ENCODE data around the gene LCP1. TPM values are rescaled to one million over a fixed set of nuclear protein-coding genes. Genes with fewer than 3 reads are reported as not detected.

LCP1 gene
- total and polyA plus RNA-seq, 9 of the 15 experiments (the other 6 are each of a cell fraction or from before 2014, with no cell fraction given) = 83.0 to 255 (median 163) TPM

DNA sequence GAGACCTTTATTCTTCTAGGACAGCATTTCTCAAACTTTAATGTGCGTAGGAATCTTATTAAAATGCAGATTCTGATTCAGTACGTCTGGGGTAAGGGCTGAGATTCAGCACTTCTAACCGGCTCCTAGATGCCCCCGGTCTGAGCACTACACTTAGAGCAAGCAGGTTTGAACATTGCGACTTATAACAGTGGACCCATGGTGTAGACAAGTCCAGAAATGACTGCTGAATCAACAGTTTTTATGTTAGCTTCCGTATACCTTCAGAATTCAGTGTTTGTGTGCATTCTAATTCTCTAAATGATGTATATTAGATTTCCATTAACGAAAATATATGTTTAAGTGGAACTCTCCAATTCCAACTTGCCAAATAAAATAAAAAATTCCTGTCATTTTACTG is 59.7 kb downstream of the LCP1 start (continued):
- TF ChIP-seq RERE (CRISPR knock-in tag; IDR thresholded peaks at IDR 0.05; ENCODE audit: borderline replicate concordance) = no peak
- TF ChIP-seq PRMT5 (CRISPR knock-in tag; IDR thresholded peaks at IDR 0.05) = no peak
- no peak for TF ChIP-seq NFRKB (IDR thresholded peaks at IDR 0.05; ENCODE audit: low read depth)
- TF ChIP-seq, protein P1, sequence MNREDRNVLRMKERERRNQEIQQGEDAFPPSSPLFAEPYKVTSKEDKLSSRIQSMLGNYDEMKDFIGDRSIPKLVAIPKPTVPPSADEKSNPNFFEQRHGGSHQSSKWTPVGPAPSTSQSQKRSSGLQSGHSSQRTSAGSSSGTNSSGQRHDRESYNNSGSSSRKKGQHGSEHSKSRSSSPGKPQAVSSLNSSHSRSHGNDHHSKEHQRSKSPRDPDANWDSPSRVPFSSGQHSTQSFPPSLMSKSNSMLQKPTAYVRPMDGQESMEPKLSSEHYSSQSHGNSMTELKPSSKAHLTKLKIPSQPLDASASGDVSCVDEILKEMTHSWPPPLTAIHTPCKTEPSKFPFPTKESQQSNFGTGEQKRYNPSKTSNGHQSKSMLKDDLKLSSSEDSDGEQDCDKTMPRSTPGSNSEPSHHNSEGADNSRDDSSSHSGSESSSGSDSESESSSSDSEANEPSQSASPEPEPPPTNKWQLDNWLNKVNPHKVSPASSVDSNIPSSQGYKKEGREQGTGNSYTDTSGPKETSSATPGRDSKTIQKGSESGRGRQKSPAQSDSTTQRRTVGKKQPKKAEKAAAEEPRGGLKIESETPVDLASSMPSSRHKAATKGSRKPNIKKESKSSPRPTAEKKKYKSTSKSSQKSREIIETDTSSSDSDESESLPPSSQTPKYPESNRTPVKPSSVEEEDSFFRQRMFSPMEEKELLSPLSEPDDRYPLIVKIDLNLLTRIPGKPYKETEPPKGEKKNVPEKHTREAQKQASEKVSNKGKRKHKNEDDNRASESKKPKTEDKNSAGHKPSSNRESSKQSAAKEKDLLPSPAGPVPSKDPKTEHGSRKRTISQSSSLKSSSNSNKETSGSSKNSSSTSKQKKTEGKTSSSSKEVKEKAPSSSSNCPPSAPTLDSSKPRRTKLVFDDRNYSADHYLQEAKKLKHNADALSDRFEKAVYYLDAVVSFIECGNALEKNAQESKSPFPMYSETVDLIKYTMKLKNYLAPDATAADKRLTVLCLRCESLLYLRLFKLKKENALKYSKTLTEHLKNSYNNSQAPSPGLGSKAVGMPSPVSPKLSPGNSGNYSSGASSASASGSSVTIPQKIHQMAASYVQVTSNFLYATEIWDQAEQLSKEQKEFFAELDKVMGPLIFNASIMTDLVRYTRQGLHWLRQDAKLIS (CRISPR knock-in tag; IDR thresholded peaks at IDR 0.05) = no peak
- TF ChIP-seq THAP7 (CRISPR knock-in tag; IDR thresholded peaks at IDR 0.05) = no peak
- peak; percentile 84 for TF ChIP-seq C11orf30 (IDR thresholded peaks at IDR 0.05; ENCODE audit: low read depth)
- TF ChIP-seq POLR2AphosphoS2 (IDR thresholded peaks at IDR 0.05; ENCODE audit: low read length) = no peak
- TF ChIP-seq NR4A1 (CRISPR knock-in tag; IDR thresholded peaks at IDR 0.05) = no peak
- no peak for TF ChIP-seq NR4A1 (tag; IDR thresholded peaks at IDR 0.05)

Measured in K562 (cell line).